CD4-positive, alpha-beta T cell treated with Interleukin-6 for 4 hours (primary cell): ENCODE results near the gene SLC39A11.
"Not testable (repeated sequence)": the region's sequence is repeated elsewhere in the genome, so short reads cannot be mapped to it uniquely, and the experiment has no call there.

Source experiments
- DNase-seq: peaks from one replicate; pipeline ENCODE4 v3.0.0-alpha.2; 2020; ENCODE audit warnings: mixed read lengths

The SLC39A11 gene

DNA sequence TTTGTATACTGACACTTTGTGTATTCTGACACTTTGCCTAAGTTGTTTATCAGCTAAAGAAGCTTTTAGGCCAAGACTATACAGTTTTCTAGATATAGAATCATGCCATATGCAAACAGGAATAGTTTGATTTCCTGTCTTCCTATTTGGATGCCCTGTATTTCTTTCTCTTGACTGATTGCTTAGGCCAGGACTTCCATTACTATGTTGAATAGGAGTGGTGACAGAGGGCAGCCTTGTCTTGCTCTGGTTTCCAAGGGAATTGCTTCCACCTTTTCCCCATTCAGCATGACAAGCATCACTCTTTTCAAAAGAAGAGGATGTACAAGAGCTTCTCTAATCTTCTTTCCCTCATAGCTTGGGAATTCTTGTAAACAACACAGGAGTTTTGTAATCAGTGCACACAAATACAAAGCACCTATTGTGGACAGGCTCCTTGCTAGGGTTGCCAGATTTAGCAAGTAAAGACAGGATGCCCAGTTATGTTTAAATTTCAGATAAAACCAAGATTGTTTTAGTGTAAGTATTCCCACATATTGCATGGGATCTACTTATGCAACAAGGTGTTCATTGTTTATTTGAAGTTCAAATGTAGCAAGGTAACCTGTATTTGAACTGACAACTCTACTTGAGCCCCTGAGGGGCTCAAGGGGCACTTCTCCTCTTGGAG is 233.5 kb downstream of the SLC39A11 start:
- no peak for DNase-seq

DNA sequence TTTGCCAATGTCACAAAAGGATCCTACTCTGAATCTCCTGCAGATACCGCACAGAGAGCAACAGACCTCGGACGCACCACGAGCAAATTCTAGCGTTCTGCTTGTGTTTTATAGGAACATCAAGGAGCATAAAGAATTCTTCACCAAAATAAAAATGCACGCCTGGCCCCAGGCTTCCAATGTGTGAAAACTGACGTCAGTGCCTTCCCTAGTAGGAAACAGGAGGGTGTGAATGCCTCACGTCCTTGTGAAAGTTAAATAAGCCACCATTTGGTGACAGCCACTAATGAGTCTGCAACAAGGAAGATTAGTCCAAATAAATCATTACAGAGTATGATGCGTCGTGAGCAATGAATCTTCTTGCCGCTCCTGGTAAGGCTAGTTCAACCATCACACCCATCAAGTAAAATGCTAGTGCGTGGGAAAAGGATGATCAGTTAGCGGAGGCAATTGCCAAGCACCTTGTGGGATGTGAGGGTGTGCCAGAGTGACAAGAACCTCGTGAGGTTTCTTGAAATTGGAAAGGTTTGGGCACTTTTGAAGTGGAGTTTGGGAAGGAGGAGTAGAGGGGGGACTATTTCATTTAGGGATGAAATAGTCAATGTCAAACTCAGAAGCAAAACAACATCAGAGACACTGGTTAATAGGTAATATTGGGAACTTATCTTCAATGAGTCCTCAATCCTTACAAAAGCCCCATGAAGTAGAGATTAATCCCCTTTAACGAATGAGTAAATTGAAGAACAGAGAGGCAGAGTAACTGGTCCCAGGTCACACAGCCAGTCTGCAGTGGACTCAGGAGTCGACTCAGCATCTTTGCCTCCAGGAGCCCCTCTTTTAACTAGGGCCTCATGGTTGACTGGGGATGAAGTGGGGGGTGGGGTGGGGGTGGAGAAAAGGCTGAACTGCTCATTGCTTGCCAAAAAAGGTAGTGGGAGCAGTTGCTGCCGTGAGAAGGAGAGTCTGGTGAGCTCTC is 238.8 kb downstream of the SLC39A11 start:
- DNase-seq = no peak

DNA sequence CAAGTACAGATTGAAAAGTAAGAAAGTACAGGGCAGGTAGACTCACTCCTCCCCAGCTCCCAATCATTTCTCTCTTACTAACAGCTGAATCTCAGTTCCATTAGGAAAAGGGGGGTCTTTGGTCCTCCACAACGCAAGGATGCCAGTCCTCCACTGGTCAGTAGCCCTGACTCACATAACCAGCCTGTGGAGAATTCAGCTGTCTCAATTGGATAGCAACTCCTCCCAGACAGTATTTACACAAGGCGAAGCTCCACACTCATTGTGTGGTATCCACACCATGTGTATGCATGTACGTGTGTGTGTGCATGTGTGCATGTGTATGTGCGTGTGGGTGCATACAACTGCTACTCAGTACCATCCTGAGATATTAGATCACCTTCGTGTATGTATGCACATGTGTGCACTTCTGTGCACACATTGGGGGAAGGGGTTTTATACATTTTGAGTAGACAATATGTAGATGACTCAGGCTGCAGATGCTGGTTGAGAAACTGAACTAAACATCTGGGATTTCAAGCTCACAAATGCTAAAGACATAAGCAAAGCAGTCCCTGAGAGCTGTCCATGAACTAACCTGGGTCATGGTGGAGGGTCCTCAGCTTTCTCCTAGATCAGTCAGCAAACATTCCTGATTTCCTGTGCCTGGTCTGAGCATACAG is 240.1 kb downstream of the SLC39A11 start:
- no peak for DNase-seq

DNA sequence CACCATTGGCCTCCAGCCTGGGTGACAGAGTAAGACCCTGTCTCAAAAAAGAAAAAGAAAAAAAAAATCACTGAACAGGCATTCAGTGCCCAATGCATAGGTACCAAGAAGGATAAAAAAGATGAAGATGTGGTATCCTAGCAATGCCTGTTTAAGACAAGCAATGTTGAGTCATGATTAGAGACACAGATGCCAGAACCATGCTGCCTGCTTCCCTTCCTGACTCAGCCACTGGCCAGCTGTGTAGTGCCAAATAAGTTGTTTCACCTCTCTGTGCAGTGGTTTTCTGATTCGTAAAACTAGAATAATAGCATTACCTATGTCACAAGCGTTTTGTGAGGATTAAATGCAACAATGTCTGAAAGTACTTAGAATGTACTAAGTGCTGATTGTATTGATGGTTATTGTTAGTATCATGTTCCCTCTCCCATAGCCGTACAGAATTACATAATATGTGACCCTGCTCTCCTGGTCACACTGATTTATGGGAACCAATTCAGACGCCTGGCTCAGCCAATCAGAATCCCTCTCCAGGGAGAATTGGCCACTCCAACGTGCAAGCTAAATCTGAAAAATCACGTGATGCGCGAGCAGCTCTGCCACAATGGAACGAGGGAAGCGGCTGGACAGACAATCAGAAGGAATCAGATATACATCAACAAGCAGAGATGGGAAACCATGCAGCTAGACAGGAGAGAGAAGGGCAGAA is 241.9 kb downstream of the SLC39A11 start:
- no peak for DNase-seq

DNA sequence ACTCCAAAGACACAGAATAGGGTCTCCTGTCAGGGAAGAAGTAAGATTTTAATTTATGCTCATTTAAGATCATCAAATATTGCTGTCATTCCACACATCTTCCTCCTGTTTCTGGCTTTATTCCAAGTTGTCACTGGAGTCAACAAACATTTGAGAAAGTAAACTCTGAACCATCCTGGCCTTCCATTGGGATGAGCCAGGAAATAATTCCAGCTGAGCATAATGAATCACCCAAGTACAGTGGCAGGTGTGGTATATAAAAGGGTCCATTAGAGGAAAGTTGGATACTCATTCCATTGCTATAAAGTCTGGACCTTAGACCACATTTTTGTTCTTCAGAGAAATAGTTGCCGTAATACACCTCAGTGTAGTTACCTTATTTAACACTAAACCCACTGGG is 246.1 kb downstream of the SLC39A11 start:
- DNase-seq = no peak

DNA sequence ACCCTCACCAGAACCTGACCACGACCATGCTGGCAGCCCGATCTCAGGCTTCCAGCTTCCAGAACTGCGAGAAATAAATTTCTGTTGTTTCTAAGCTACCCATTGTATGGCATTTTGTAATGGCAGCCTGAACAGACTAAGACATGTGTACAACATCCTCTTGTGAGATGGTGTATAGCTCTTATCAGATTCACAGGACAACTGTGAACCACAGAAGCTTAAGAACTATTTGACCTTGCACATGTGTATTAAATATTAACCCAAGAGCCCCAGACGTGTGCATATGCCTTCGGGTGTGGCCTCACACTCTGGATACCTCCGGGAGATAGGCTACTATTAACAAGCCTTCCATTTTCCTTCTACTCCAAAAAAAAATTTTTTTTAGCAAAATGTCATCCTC is 248.9 kb downstream of the SLC39A11 start:
- no peak for DNase-seq

DNA sequence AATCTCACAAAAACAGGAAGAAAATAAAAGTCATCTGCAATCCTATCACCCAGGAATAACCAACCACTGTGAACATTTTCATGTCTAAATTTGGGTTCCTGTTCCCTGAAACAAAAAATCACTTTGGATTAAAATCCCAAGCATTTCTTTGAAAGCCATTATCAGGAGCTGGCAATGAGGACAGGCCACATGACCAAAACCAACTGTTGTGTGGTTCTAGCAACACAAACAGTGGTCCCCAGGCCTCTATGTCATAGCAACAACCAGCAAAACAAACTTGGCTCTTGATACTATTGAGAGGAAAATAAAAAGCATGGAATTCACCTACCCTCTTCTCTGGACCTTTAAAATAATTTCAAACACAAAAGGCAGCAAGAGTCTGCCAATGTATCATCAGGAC is 252.5 kb downstream of the SLC39A11 start:
- no peak for DNase-seq

DNA sequence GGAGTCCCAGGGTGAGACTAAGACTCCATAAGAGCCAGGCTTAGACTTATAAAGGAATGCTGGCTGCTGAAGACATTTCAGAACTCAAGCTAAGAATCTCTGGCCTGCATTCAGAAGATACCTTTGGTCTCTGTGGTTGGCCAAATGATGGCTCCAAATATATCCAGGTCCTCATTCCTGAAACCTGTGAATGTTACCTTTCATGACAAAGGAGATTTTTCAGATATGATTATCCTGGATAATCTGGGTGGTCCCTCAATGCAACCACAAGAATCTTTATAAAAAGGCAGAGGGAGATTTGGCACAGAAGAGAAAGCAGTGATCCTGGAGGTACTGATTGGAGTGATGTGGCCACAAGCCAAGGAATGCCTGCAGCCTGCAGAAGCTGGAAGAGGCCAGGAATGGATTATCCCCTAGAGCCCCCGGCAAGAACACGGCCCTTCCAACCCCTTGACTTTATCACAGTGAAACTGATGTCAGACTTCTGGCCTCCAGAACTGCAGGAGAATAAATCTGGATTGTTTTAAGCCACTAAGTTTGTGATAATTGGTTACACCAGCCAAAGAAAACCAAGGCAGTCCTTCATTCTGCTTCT is 253.3 kb downstream of the SLC39A11 start:
- DNase-seq = no peak

DNA sequence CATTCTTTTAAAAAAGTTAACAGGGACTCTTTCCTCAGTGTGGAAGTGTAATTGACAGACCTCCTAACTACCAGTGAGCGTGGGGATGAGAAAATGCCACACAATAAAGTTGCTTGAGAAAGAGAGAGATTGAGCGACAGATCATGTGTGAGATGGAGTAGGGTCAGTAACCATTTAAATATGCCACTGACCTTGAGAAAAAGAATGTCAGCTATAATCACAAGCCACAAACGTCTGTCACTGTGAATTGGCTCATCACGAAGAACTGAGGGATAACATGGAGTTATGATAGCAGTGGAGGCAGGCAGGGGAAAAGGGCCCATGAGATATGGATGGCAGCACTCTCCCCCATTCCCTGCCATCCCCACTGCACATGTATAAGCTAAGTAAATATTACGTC is 253.9 kb downstream of the SLC39A11 start:
- no peak for DNase-seq

DNA sequence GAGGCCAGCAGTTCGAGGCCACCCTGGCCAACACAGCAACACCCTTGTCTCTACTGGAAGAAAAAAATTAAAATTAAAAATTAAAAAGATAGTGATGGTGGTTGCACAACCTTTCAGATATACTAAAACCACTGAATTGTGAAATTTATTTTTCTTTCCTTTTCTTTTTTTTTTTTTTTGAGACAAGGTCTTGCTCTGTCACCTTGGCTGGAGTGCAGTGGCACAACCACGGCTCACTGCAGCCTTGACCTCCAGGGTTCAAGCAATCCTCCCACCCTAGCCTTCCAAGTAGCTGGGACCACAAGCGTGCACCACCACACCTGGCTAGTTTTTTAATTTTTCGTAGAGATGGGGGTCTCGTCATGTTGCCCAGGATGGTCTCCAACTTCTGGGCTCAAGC is 254.4 kb downstream of the SLC39A11 start:
- DNase-seq = no peak

DNA sequence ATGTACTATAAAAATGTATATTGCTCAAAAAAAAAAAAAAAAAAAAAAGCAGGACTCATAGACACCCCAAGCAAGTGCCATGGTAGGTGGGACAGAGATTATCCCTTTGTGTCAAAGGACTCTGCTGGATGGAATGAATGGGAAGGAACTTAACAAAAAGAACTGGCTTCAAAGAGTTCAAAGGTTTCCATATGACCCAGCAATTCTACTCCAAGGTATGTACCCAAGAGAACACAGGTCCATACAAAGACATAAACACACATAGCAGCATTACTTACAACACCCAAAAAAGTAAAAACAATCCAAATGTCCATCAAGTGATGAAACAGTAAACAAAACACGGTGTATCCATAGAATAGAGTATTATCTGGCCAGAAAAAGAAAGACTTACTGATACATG is 255.2 kb downstream of the SLC39A11 start:
- DNase-seq = no peak

DNA sequence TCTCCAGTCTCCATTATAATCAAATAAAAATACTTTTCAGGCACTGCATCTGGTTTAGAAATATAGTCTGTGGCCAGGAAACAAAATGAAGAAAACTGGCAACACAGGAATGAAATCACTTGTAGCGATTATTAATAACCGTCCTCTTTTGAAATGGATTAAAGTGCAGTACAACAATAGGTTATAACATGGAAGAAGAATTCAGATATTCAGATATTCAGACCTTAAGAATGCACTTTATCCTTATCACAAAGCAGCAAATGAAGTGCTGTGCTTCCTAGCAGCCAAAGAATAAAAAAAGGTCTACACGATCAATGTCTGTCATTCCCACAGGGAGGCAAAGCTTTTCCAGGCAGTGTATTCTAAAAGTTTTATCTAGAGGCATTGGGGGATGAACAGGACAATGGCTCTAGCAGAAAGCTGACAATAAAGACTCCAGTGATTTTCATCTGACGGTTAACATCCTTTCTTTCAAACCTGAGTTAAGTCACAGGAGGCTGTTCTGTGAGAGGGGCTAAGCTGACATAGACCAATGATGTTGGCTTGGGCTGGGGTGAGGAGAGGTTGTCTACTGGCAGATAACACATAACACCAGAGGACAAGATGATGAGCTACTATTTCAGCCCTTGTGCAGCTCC is 259.2 kb downstream of the SLC39A11 start:
- DNase-seq = no peak

DNA sequence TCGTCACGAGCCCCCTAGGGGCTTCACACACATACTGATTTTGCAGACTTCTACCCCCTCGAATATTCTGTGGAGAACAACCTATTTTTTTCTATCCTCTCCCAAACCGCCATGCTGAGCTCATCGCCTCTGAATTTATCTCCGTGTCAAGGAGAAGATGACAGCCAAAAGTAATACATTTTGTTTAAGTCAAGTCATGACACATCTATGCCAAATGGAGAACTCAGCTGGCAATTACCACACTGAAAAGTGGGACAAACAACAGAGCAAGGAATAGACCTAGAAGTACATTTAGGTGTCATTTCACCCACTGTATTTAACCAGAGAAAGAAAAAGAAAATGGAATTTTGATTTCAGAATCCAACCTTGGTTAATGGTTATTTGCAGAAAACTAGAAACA is 260.2 kb downstream of the SLC39A11 start:
- DNase-seq = no peak

DNA sequence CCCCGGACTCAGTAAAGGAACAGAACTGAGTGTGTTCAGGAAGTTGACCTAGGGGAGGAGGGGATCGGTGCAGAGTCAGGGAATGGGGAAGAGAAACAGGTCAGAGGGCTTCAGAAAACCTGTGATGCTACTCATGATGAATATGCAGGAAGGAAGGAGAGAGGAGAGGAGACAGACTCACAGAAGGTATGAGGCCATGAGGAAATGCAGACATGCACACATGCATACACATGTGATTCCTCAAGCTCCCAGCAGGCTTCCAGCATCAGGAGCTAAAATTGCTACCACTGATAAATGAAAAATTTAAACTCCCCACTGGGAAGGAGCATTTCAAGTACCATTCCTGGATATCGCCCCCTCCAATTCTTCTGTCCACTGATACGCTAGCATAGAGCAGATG is 262.6 kb downstream of the SLC39A11 start:
- no peak for DNase-seq

DNA sequence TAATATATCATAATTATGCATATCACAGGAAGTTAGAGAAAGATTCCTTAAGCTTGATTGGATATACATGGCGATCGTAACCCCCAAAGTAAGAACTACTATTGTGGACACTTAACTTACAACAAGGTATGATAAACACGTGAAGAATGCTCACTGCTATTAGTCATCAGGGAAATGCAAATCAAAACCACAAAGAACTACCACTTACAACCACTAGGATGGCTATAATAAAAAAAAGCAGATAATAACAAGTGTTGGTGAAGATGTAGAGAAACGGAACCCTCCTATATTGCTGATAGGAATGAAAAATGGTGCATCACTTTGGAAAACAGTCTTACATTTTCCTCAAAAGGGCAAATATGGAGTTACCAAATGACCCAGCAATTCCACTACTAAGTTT is 265.9 kb downstream of the SLC39A11 start:
- no peak for DNase-seq

DNA sequence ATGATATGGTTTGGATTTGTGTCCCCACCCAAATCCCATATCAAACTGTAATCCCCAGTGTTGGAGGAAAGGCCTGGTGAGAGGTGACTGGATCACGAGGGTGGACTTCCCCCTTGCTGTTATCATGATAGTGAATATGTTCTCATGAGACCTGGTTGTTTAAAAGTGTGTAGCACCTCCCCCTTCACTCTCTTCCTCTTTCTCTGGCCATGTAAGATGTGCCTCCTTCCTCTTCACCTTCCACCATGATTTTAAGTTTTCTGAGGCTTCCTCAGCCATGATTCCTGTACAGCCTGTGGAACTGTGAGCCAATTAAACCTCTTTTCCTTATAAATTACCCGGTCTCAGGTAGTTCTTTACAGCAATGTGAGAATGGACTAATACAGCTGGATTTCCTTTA is 266.4 kb downstream of the SLC39A11 start:
- DNase-seq = not testable (repeated sequence)

DNA sequence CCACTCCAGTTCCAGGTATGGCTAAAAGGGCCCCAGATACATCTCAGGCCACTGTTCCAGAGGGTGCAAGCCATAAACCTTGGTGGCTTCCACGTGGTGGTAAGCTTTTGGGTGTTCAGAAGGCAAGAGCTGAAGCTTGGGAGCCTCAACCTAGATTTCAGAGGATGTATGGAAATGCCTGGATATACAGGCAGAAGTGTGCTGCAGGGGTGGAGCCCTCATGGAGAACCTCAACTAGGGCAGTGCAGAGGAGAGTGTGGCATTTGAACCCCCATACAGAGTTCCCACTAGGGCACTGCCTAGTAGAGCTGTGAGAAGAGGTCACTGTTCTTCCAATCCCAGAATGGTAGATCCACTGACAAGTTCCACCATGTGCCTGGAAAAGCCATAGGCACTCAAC is 267.3 kb downstream of the SLC39A11 start:
- DNase-seq = no peak

DNA sequence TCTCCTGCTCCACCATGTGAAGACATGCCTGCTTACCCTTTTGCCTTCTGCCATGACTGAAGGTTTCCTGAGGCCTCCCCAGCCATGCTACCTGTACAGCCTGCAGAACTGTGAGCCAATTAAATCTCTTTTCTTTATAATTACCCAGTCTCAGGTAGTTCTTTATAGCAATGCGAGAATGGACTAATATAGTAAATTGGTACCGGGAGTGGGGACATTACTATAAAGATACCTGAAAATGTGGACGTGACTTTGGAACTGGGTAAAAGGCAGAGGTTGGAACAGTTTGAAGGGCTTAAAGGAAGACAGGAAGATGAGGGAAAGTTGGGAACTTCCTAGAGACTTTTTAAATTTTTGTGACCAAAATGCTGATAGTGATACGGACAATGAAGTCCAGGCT is 268.2 kb downstream of the SLC39A11 start:
- not testable (repeated sequence) for DNase-seq

DNA sequence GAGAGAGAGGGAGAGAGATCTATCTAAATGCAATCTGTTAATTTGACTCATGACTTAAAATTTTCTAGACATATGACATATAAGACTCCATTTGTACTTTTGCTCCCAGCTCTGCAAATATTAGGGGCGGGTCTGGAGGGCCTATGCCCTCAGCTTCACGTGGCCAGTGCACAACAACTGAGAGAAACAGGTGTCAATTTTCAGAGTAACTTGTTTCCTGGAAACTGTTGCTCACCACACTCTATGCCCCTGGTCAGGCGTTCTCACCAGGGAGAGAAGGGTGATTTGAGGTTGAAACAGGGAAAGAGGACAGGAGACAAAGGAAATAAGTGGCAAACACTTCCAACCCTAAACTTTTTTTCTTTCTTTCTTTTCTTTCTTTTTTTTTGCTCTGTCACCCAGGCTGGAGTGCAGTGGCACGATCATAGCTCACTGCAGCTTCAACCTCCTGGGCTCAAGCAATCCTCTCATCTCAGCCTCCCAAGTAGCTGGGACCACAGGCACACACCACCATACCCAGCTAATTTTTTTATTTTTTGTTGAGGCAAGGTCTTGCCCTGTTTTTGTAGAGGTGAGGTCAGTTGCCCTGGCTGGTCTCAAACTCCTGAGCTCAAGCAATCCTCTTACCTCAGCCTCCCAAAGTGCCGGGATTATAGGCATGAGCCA is 270.0 kb downstream of the SLC39A11 start:
- DNase-seq = no peak

DNA sequence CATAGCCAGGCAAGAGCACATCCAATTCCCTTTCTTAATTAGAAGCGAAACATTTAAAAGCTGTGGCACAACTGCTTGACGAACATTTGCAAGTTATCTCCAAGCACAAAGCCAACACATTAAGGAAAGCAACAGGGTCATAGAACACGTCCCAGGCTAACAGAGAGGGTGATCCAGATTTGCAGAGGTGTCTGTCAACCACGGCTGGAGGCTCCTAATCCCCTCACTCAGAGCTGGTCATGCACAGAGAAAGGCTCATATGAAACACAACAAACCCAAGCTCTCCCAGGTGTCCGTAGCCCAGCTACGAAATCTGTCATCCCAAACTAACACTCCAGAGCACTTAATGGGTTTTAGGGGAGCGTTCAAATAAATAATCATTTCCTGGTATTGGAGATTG is 276.1 kb downstream of the SLC39A11 start:
- no peak for DNase-seq

DNA sequence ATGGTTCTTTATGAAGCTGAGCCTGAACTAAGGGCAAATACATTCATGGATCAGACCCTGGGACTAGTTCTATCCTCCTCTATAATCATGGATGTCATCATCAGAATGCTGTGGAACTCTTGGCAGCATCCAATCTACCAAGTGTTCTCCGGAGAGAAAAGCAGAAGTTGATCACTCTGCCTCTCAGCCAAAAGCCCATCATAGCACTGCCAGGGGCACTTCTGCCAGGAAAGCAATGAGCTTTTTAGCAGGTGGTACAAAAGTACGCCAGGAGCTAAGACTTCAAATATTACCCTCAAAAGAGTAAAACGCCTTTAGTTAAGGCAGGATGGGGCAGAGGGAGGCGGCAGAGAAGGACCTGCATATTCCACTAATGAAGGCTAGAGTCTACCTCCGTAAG is 279.0 kb downstream of the SLC39A11 start:
- no peak for DNase-seq

DNA sequence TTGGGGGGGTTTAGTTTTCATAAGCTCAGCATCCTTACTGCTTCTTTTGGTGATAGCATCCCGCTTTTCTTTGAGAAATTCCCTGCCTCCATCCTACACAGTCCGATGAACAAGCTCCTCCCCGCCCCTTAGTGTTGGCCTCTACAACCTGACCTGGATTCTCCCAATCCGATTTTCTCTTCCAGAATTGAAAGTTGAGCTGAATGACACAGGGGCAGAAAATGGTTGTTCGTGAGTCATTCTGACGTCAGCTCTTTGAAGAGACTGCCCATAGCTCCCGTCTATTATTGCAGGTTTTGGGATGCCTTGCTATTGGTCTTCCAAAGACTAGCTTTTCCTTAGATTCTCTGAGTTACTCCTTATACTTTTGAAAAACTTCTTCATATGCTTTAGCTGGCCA is 279.7 kb downstream of the SLC39A11 start:
- no peak for DNase-seq
